HG02642 (cell line): ENCODE measurements around the gene DISC1.
"Not testable (repeated sequence)": the region's sequence is repeated elsewhere in the genome, so short reads cannot be mapped to it uniquely, and the experiment has no call there.

ENCODE experiments used
- ATAC-seq: cut with Tn5 transposase; IDR thresholded peaks from one replicate; pipeline ENCODE4 v1.9.1; 2021; ENCODE audit warnings: mild to moderate bottlenecking; ENCODE audit not compliant: unreplicated experiment, poor library complexity

DISC1 gene

DNA sequence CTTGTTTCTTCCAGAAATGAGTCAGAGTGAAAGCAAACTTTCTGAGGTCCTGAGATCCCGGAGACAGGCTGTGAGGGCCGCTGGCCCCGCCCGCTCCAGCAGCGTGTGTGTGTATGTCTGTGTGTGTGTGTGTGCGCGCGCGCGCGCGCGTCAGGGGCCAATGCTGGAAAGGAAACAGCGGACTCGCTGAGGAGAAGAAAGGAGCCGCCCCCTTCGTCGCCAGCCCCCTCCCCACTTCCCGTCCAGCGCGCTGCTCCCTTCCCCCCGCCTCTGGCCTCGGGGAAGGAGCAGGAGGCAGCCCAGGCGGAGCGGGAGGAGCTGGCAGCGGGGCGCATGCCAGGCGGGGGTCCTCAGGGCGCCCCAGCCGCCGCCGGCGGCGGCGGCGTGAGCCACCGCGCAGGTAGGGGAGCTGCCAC, at the start of gene DISC1:
TSS of gene DISC1 (plus strand) at position 256 of the 416 bp plus-strand sequence. CDS start at position 334, 78 bp downstream.
- peak; percentile 60 for ATAC-seq

DNA sequence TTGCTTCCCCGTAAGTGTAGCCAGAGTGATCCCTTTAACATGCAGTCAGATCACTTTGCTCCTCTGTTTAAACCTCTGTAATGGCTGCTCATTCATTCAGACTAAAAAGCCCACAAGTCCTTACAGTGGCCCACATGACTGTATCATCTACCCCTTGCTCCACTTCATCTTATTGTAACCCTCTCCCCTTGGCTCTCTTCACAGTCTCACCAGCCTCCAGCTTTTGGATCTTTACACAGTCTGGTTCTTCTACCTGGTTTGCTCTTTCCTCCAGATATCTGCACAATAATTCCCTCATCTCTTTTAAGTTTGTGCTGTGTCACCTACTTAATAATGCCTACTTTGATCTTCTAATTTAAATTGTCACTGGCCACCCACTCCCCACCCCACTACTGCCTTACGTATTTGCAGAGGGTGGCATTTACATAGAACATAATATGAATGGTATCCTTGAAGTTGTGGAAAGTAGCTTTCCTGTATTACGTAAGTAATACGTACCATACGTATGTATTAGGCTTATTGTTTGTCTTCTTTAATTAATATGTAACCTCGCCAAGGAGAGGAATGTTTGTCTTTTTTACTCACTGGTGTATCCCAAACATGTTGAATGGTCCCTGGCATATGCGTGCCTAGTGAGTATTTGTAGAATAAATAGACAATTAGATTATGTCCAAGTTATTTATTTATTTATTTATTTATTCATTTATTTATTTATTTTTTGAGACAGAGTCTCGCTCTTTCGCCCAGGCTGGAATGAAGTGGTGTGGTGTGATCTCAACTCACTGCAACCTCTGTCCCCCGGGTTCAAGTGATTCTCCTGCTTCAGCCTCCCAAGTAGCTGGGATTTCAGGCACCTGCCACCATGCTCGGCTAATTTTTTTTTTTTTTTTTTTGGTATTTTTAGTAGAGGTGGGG, 49.5 kb upstream of the DISC1 start:
- no peak for ATAC-seq

DNA sequence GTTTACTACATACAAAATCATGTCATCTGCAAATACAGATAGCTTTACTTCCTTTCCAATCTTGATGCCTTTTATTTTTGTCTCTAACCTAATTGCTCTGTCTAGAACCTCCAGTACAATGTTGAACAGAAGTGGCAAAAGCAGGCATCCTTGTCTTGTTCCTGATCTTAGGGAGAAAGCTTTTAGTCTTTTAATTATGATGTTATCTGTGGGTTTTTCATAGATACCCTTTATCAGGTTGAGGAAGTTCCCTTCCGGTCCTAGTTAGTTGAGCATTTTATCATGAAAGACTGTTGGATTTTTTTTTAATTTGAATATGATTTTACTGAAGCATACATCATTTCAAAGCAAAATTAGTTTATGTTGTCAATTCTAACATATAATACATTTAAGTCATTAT, 45.7 kb upstream of the DISC1 start:
- ATAC-seq, result no peak

DNA sequence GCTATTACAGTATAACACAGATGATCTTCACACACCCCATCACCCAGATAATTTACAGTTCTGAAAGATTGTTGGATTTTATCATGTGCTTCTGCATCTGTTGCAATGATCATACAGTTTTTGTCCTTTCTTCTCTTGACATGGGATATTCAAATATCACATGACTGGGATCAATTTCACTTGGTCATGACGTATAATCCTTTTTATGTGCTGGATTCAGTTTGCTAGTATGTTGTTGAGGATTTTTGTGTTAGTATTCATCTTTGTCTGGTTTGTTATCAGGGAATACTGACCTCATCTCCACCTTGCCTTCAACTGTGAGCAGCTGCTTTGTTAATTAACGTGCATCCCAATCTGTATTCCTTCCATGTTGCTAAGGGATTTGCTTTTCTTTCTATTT, 44.7 kb upstream of the DISC1 start:
- ATAC-seq, result no peak

GRCh38 chr1:231583376-231583775, 43.2 kb upstream of the DISC1 start:
- ATAC-seq, result no peak

DNA sequence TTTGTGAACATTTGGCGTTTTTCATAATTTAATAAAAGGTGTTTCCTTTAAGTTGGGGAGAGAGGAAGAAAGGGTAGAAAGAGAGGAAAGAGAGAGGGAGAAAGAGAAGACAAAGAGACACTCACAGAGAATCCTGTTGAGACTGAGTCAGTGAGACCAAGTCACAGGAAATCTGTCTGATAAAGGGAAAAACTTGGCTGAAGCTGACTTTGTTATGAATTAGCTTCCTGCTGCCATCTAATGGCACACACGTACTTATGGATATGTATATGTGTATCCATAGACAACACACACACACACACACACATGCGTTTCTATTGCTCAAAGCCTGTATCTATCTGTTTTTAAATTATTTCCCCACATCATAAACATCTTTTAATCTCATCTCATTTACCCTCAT, 42.5 kb upstream of the DISC1 start:
- ATAC-seq, result no peak

- no peak for ATAC-seq
These were observed 41.7 kb upstream of the DISC1 start for GRCh38 chr1:231584921-231585320.

- ATAC-seq, result no peak
These were observed 36.0 kb upstream of the DISC1 start for GRCh38 chr1:231590453-231591198.

GRCh38 chr1:231591466-231591865, 35.1 kb upstream of the DISC1 start:
- no peak for ATAC-seq

GRCh38 chr1:231592809-231593208, 33.8 kb upstream of the DISC1 start:
- ATAC-seq, result no peak

DNA sequence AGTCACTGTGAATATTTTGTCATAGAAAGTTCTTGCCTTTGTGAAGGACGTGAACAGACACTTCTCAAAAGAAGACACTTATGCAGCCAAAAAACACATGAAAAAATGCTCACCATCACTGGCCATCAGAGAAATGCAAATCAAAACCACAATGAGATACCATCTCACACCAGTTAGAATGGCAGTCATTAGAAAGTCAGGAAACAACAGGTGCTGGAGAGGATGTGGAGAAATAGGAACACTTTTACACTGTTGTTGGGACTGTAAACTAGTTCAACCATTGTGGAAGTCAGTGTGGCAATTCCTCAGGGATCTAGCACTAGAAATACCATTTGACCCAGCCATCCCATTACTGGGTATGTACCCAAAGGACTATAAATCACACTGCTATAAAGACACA, 33.3 kb upstream of the DISC1 start:
- ATAC-seq, result not testable (repeated sequence)

DNA sequence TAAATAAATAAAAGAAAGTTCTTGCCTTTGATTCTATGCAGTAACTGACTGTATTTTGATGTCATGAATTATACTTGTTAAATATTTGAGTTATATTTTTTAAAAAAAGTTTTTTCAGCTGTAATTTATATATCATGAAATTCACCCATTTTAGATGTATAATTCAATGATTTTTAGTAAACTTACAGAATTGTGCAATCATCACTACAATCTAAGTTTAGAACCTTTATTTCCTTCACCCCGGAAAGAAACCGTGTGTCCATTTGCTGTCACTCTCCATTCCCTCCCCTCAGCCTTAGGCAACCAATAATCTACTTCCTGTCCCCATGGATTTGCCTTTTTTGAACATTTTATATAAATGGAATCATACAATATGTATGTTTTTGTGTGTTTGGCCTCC, 32.5 kb upstream of the DISC1 start:
- ATAC-seq, result no peak

GRCh38 chr1:231594749-231595148, 31.8 kb upstream of the DISC1 start:
- ATAC-seq, result no peak

- no peak for ATAC-seq
These were observed 30.2 kb upstream of the DISC1 start for GRCh38 chr1:231596337-231596791.

DNA sequence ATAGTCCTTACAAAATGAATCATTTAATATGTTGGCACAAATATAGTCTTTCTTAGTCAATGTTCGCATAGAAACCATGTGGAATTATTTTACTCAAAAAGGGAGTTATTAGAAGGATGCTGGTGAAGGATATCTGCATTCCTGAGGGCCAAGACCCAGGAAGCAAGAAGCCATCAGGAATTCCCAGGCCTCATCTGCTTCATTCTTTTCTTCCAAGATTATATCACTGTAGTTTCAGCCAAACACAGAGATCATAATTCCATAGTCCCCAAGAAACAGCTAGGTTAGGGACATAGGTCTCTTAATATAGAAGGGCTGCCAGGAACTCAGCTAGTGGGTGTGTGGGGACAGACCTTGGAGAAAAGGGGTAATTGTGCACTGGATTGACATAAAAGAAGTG, 28.6 kb upstream of the DISC1 start:
- no peak for ATAC-seq

DNA sequence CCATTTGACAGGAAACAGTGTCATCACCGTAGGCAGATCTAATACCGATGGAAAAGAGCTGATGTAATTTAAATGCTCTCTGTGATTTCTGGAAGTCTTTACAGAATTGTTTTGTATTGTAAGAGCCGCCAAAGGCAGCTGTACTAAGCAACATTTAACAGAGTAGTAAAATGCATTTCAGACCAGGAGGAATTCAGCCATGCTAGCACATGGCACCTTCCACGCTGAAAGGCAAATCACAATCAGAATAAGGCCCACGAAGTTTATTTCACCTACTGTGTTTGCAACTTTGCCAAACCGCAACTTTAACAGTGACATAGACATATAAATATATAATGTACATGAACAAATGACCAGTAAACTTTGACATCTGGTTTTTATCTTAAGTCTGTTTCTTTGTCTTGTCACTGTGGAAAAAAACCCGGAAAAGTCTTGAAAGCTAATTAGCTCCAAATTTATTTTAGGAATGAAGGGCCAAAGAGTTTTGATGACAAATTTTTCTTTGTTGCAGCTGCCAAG, 26.1 kb upstream of the DISC1 start:
- no peak for ATAC-seq

- no peak for ATAC-seq
These were observed 24.5 kb upstream of the DISC1 start for GRCh38 chr1:231601824-231602672.

DNA sequence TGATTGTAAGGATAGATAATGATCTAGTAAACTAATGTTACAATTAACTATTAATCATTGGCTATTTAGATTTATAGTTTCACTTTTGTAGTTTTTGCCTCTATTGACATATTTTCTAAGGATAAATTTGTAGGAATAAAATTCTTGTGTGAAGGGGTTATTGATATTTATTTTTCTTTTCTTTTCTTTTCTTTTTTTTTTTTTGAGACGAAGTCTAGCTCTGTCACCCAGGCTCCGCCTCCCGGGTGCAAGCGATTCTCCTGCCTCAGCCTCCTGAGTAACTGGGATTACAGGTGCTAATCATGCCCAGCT, 24.0 kb upstream of the DISC1 start:
- no peak for ATAC-seq

GRCh38 chr1:231603598-231604275, 22.9 kb upstream of the DISC1 start:
- peak; percentile 69 for ATAC-seq

DNA sequence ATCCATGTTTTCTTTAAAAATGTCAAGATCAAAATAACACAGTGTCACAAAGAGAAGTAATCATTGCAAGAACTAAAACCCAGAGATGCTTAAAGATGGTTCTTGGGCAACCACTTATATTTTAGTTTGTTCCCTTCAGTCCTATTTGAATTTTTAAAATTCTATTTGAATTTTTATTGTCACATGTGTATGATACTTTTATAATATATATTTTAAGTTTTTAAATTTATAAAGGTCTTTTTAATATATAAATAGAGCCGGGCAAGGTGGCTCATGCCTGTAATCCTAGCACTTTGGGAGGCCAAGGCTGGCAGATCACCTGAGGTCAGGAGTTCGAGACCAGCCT, 22.3 kb upstream of the DISC1 start:
- no peak for ATAC-seq
